ENCODE results near the gene LCE1A.

DNA sequence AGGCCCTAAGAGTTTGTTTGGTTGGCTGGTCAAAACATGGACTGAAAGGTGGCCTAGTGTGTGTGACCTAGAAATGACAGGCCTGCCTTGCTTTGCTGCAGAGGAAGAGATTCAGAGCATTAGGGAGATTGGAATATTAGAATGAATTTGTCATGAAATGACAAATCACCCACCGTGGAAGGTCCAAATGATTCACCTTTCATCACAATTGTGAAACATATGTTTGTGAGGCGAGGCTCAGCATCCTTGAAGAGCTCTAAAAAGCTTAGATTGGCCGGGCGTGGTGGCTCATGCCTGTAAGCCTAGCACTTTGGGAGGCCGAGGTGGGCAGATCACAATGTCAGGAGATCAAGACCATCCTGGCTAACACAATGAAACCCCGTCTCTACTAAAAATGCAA, 10.0 kb upstream of the LCE1A start:
- TF ChIP-seq, protein P1, sequence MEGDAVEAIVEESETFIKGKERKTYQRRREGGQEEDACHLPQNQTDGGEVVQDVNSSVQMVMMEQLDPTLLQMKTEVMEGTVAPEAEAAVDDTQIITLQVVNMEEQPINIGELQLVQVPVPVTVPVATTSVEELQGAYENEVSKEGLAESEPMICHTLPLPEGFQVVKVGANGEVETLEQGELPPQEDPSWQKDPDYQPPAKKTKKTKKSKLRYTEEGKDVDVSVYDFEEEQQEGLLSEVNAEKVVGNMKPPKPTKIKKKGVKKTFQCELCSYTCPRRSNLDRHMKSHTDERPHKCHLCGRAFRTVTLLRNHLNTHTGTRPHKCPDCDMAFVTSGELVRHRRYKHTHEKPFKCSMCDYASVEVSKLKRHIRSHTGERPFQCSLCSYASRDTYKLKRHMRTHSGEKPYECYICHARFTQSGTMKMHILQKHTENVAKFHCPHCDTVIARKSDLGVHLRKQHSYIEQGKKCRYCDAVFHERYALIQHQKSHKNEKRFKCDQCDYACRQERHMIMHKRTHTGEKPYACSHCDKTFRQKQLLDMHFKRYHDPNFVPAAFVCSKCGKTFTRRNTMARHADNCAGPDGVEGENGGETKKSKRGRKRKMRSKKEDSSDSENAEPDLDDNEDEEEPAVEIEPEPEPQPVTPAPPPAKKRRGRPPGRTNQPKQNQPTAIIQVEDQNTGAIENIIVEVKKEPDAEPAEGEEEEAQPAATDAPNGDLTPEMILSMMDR (IDR thresholded peaks at IDR 0.05): no peak
- TF ChIP-seq POLR2AphosphoS5 (IDR thresholded peaks at IDR 0.05): no peak
- TF ChIP-seq EP300 (IDR thresholded peaks at IDR 0.05): no peak

Data from sigmoid colon (tissue), 4 donors.